HCT116 (cell line): ENCODE results near the gene PDE2A. TPM values are rescaled to one million over a fixed set of nuclear protein-coding genes. Genes with fewer than 3 reads are reported as not detected.

Experiments
- ATAC-seq: fragments of 200-7000 bp; cut with Tn5 transposase; 2 replicates; pipeline ENCODE4 v1.9.1; 2020; ENCODE audit warnings: mild to moderate bottlenecking, moderate library complexity
- BruUV-seq: library from RNA; stranded (reverse); fragments of 400-500 nt; replicated peaks from 2 replicates; lab custom pipeline; 2021; lab: Mats Ljungman, UMichigan
- CTCF ChIA-PET: fragments of 300-600 bp; sonication (Branson Sonifier 250); formaldehyde crosslinking; loops from one replicate; lab custom pipeline; 2021; ENCODE audit warnings: antibody characterized with exemption; lab: Charles Lee
- POLR2A ChIA-PET: fragments of 300-600, 350-600 bp; sonication (Branson Sonifier 250); formaldehyde crosslinking; loops from one replicate; lab custom pipeline; 2021; ENCODE audit warnings: antibody characterized with exemption; lab: Charles Lee
- RAD21 ChIA-PET, 2 experiments: fragments of 300-600 bp; sonication (Branson Sonifier 250); formaldehyde crosslinking; loops; one replicate each; lab custom pipeline; 2023; ENCODE audit warnings: low total read pairs in 2 of 2; ENCODE audit not compliant: uncharacterized antibody in 2 of 2, unreplicated experiment in 2 of 2, low non-redundant PET in 1 of 2; lab: Charles Lee
- DNase-seq: peaks from one replicate; pipeline ENCODE4 v3.0.0-alpha.2; 2010; ENCODE audit warnings: low read depth, low spot score
- H2AFZ ChIP-seq: fragments of 200-600 bp; shearing (Covaris generic), sonication (generic); 2 replicates; pipeline ENCODE4 v1.6.1; 2017; ENCODE audit warnings: low read depth, mixed run types, mixed read lengths, antibody characterized with exemption, low read length; ENCODE audit not compliant: poor library complexity, severe bottlenecking
- H3K27ac ChIP-seq: 2 replicates; pipeline ENCODE4 v1.5.1; 2012; ENCODE audit warnings: low read depth, low read length
- H3K27me3 ChIP-seq: fragments of 200-600 bp; sonication (generic); 2 replicates; pipeline ENCODE4 v1.6.1; 2016; ENCODE audit warnings: mixed run types, low read length, mixed read lengths; ENCODE audit not compliant: insufficient read depth
- H3K36me3 ChIP-seq, 2 experiments: fragments of 200-500 bp in 1 of 2; fragments of 200-600 bp in 1 of 2; sonication (Bioruptor generic) in 1 of 2; sonication (generic) in 1 of 2; 2 replicates each; pipeline versions ENCODE4 v1.5.1 to v1.6.1; 2014 to 2016; ENCODE audit warnings: low read length in 2 of 2, inconsistent platforms in 1 of 2, mixed read lengths in 1 of 2, mixed run types in 1 of 2; ENCODE audit not compliant: insufficient read depth in 2 of 2, control insufficient read depth in 1 of 2
- H3K4me1 ChIP-seq, 2 experiments: fragments of 200-600 bp in 1 of 2; sonication (generic) in 1 of 2; 2 replicates each; pipeline versions ENCODE4 v1.5.1 to v1.6.1; 2012 to 2017; ENCODE audit warnings: low read length in 2 of 2, inconsistent platforms in 1 of 2, mild to moderate bottlenecking in 1 of 2, mixed read lengths in 1 of 2, mixed run types in 1 of 2, moderate library complexity in 1 of 2; ENCODE audit not compliant: insufficient read depth in 2 of 2, control insufficient read depth in 1 of 2
- H3K4me2 ChIP-seq: fragments of 200-600 bp; sonication (generic); 2 replicates; pipeline ENCODE4 v1.6.1; 2017; ENCODE audit warnings: mixed run types, low read length, mixed read lengths
- H3K4me3 ChIP-seq, 2 experiments: fragments of 200-600 bp in 1 of 2; sonication (generic) in 1 of 2; replicated peaks in 1 of 2; 2 replicates each; pipeline ENCODE4 v1.5.1; 2011 to 2016; ENCODE audit warnings: low read length in 2 of 2, control low read depth in 1 of 2, low read depth in 1 of 2, mild to moderate bottlenecking in 1 of 2, mixed read lengths in 1 of 2, mixed run types in 1 of 2
- H3K79me2 ChIP-seq: fragments of 200-600 bp; sonication (generic); 2 replicates; pipeline ENCODE4 v1.6.1; 2017; ENCODE audit warnings: mild to moderate bottlenecking, mixed run types, low read length, moderate library complexity, mixed read lengths; ENCODE audit not compliant: insufficient read depth
- H3K9ac ChIP-seq: fragments of 200-600 bp; sonication (generic); 2 replicates; pipeline ENCODE4 v1.6.1; 2016; ENCODE audit warnings: low read length, mixed read lengths
- H3K9me2 ChIP-seq: fragments of 200-600 bp; sonication (generic), shearing (Covaris generic); 2 replicates; pipeline ENCODE4 v1.6.1; 2017; ENCODE audit warnings: mixed run types, mild to moderate bottlenecking, moderate library complexity; ENCODE audit not compliant: insufficient read depth
- H3K9me3 ChIP-seq, 2 experiments: fragments of 200-500 bp in 1 of 2; fragments of 200-600 bp in 1 of 2; sonication (Bioruptor generic) in 1 of 2; sonication (generic) in 1 of 2; 2 replicates each; pipeline ENCODE4 v1.6.1; 2014 to 2017; ENCODE audit warnings: low read length in 2 of 2, mixed read lengths in 2 of 2, inconsistent platforms in 1 of 2, low read depth in 1 of 2, mild to moderate bottlenecking in 1 of 2, mixed run types in 1 of 2, moderate library complexity in 1 of 2; ENCODE audit not compliant: control insufficient read depth in 1 of 2, insufficient read depth in 1 of 2
- H4K20me1 ChIP-seq: fragments of 200-600 bp; sonication (generic), shearing (Covaris generic); 2 replicates; pipeline ENCODE4 v1.6.1; 2017; ENCODE audit warnings: mixed run types, mild to moderate bottlenecking, moderate library complexity; ENCODE audit not compliant: insufficient read depth
- CBX3 ChIP-seq: IDR thresholded peaks from 2 replicates; pipeline ENCODE4 v1.6.1; 2012; ENCODE audit warnings: low read depth
- CEBPB ChIP-seq: IDR thresholded peaks from 2 replicates; pipeline ENCODE4 v1.6.1; 2012; ENCODE audit warnings: low read depth
- EGR1 ChIP-seq: IDR thresholded peaks from 2 replicates; pipeline ENCODE4 v1.6.1; 2012; ENCODE audit warnings: low read depth
- ELF1 ChIP-seq: IDR thresholded peaks from 2 replicates; pipeline ENCODE4 v1.6.1; 2012; ENCODE audit warnings: low read depth, borderline replicate concordance
- EZH2 ChIP-seq: fragments of 200-600 bp; sonication (generic); IDR thresholded peaks from 2 replicates; pipeline ENCODE4 v1.6.1; 2017; ENCODE audit warnings: antibody characterized with exemption, mixed run types
- EZH2phosphoT487 ChIP-seq: fragments of 200-600 bp; IDR thresholded peaks from 2 replicates; pipeline ENCODE4 v1.6.1; 2018; ENCODE audit warnings: antibody characterized with exemption, borderline replicate concordance
- FOSL1 ChIP-seq: IDR thresholded peaks from 2 replicates; pipeline ENCODE4 v1.6.1; 2012; ENCODE audit warnings: low read depth
- JUND ChIP-seq: IDR thresholded peaks from 2 replicates; pipeline ENCODE4 v1.6.1; 2012
- POLR2A ChIP-seq: IDR thresholded peaks from 2 replicates; pipeline ENCODE4 v1.7.0; 2011; ENCODE audit warnings: borderline replicate concordance; ENCODE audit not compliant: insufficient read depth, insufficient read length; ENCODE audit errors: extremely low read depth
- POLR2AphosphoS5 ChIP-seq: IDR thresholded peaks from 2 replicates; pipeline ENCODE4 v1.6.1; 2011; ENCODE audit warnings: mild to moderate bottlenecking, low read depth, low read length, moderate library complexity
- RAD21 ChIP-seq: IDR thresholded peaks from 2 replicates; pipeline ENCODE4 v1.6.1; 2012; ENCODE audit warnings: low read depth, mild to moderate bottlenecking
- SIN3A ChIP-seq: IDR thresholded peaks from 2 replicates; pipeline ENCODE4 v1.6.1; 2012; ENCODE audit warnings: low read depth
- SP1 ChIP-seq: IDR thresholded peaks from 2 replicates; pipeline ENCODE4 v1.6.1; 2012; ENCODE audit warnings: low read depth
- TCF7L2 ChIP-seq: IDR thresholded peaks from 2 replicates; pipeline ENCODE4 v1.7.0; 2011; ENCODE audit warnings: borderline replicate concordance, inconsistent platforms; ENCODE audit not compliant: insufficient read depth, insufficient read length; ENCODE audit errors: extremely low read depth
- YY1 ChIP-seq: IDR thresholded peaks from 2 replicates; pipeline ENCODE4 v1.6.1; 2011; ENCODE audit warnings: low read length, low read depth, moderate library complexity, mild to moderate bottlenecking; ENCODE audit not compliant: insufficient replicate concordance; ENCODE audit errors: extremely low read depth
- ZFX ChIP-seq: fragments of 450-650 bp; IDR thresholded peaks from 2 replicates; pipeline ENCODE4 v1.6.1; 2017
- ZNF274 ChIP-seq: fragments of 200-500 bp; sonication (Bioruptor generic); IDR thresholded peaks from 2 replicates; pipeline ENCODE4 v1.6.1; 2014; ENCODE audit warnings: mild to moderate bottlenecking, low read depth, low read length, inconsistent platforms
- intact Hi-C: fragments of 100-400 bp; cut with micrococcal nuclease; formaldehyde crosslinking; loops from 2 replicates; pipeline ENCODE4 v1.10.0; 2022
- total RNA-seq: library from RNA; stranded (reverse); gene quantifications from one replicate; pipeline ENCODE4 v1.2.1, GENCODE V29; 2021; ENCODE audit not compliant: unreplicated experiment
- TF ChIP-seq, protein P1 (sequence below): IDR thresholded peaks from 2 replicates; pipeline ENCODE4 v1.6.1; 2012; ENCODE audit warnings: low read depth
- TF ChIP-seq, protein P2 (sequence below), 3 experiments: fragments of 200-600 bp in 1 of 3; sonication (generic) in 1 of 3; IDR thresholded peaks in 2 of 3; conservative IDR thresholded peaks in 1 of 3; 2 replicates each; pipeline ENCODE4 v1.5.1; 2012 to 2017; ENCODE audit warnings: low read depth in 2 of 3, low read length in 2 of 3, antibody characterized with exemption in 1 of 3, borderline replicate concordance in 1 of 3, control low read depth in 1 of 3, mild to moderate bottlenecking in 1 of 3, mixed read lengths in 1 of 3, mixed run types in 1 of 3, moderate library complexity in 1 of 3; ENCODE audit not compliant: insufficient read depth in 1 of 3

The PDE2A gene
- total RNA-seq, 1 experiment from 2014 or later = 7.6 TPM

DNA sequence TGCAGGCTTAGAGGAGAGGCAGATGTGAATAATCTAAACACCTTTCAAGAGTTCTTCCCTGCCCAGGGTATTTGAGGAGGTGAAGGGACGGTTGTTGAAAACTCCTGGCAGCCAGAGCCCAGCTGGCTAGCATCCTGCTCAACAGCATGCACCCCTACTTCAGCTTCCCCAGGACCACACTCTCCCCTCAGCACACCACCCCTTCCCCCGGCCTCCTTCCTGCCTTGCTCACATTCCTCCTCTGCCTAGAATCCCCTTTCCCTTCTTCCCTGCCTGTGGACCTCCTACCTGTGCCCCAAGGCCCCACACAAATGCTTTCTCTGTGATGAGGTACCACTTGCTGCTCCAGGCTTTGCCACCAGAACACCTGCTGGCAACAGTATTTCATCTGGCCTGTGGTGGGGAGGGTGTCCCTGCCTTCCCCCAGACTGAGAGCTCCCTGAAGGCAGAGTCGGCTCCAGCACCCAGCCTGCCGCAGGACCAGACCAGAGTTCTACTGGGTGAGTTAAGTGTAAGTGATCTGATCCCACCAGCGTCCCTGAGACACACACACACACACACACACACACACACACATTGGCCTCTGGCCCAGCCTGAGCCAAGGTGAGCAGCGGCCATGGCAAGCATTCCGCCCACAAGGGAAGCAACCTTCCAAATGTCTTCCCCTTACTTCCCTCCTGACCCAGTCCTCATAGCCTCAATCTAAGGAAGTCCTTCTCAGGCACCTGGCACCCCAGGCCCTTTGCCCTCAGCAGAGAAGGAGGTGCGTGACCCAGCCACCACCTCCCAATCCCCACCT lies 79.5 kb downstream of the PDE2A start:
- Histone ChIP-seq H3K9me2 (no peaks in the 10 kb centered on the region), H3K4me1 (peaks cover 0 to 8% of the 10 kb centered on the region in 2 experiments; a peak in 2 of 4 replicates), H3K4me2 (no peak overlapping the region), H2AFZ (no peak overlapping the region), H3K9ac (no peak overlapping the region), H4K20me1 (no peaks in the 10 kb centered on the region), H3K27ac (no peak overlapping the region), H3K9me3 (no peaks in the 10 kb centered on the region), H3K36me3 (no peaks in the 10 kb centered on the region), H3K79me2 (no peaks in the 10 kb centered on the region)
- ChIA-PET CTCF (no interaction called here), RAD21 (no interaction called here), POLR2A (no interaction called here)
- no peak for ATAC-seq
- TF ChIP-seq YY1 (no peak), SP1 (no peak), SIN3A (no peak), EGR1 (no peak), CEBPB (no peak), CBX3 (no peak), JUND (no peak), POLR2A (no peak), TCF7L2 (no peak), EZH2phosphoT487 (no peak), ZFX (no peak), ELF1 (no peak), FOSL1 (no peak), POLR2AphosphoS5 (no peak), ZNF274 (no peak), RAD21 (no peak), EZH2 (no peak)
- TF ChIP-seq, protein P1, sequence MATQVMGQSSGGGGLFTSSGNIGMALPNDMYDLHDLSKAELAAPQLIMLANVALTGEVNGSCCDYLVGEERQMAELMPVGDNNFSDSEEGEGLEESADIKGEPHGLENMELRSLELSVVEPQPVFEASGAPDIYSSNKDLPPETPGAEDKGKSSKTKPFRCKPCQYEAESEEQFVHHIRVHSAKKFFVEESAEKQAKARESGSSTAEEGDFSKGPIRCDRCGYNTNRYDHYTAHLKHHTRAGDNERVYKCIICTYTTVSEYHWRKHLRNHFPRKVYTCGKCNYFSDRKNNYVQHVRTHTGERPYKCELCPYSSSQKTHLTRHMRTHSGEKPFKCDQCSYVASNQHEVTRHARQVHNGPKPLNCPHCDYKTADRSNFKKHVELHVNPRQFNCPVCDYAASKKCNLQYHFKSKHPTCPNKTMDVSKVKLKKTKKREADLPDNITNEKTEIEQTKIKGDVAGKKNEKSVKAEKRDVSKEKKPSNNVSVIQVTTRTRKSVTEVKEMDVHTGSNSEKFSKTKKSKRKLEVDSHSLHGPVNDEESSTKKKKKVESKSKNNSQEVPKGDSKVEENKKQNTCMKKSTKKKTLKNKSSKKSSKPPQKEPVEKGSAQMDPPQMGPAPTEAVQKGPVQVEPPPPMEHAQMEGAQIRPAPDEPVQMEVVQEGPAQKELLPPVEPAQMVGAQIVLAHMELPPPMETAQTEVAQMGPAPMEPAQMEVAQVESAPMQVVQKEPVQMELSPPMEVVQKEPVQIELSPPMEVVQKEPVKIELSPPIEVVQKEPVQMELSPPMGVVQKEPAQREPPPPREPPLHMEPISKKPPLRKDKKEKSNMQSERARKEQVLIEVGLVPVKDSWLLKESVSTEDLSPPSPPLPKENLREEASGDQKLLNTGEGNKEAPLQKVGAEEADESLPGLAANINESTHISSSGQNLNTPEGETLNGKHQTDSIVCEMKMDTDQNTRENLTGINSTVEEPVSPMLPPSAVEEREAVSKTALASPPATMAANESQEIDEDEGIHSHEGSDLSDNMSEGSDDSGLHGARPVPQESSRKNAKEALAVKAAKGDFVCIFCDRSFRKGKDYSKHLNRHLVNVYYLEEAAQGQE = no peak
- TF ChIP-seq, protein P2, sequence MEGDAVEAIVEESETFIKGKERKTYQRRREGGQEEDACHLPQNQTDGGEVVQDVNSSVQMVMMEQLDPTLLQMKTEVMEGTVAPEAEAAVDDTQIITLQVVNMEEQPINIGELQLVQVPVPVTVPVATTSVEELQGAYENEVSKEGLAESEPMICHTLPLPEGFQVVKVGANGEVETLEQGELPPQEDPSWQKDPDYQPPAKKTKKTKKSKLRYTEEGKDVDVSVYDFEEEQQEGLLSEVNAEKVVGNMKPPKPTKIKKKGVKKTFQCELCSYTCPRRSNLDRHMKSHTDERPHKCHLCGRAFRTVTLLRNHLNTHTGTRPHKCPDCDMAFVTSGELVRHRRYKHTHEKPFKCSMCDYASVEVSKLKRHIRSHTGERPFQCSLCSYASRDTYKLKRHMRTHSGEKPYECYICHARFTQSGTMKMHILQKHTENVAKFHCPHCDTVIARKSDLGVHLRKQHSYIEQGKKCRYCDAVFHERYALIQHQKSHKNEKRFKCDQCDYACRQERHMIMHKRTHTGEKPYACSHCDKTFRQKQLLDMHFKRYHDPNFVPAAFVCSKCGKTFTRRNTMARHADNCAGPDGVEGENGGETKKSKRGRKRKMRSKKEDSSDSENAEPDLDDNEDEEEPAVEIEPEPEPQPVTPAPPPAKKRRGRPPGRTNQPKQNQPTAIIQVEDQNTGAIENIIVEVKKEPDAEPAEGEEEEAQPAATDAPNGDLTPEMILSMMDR (IDR thresholded peaks at IDR 0.05 in 2 of 3, conservative IDR thresholded peaks at IDR 0.05 in 1 of 3; ENCODE audit: borderline replicate concordance in 1 of 3, insufficient read depth in 1 of 3, low read depth in 2 of 3, low read length in 2 of 3) = no peak
- TF ChIP-seq, all 23 proteins: peak for 0
- Histone ChIP-seq H3K27me3 (no peaks in the 10 kb centered on the region; the same call in 1 of the 2 replicates), H3K4me3 (no peak overlapping the region)
- intact Hi-C loops = no loop called here
- BruUV-seq = no TSS peak
- DNase-seq = no peak
